GM23248 (cell line): ENCODE results near the gene ASF1B. TPM values are rescaled to one million over a fixed set of nuclear protein-coding genes. Genes with fewer than 3 reads are reported as not detected.

Source experiments
- DNase-seq: peaks from one replicate; pipeline ENCODE4 v3.0.0-alpha.2; 2015
- H2AFZ ChIP-seq: fragments of 200-600 bp; sonication (generic); 2 replicates; pipeline ENCODE4 v1.6.1; 2016; ENCODE audit warnings: antibody characterized with exemption
- H3F3A ChIP-seq: fragments of 200-600 bp; sonication (generic); 2 replicates; pipeline ENCODE4 v1.6.1; 2016; ENCODE audit warnings: mild to moderate bottlenecking, antibody characterized with exemption, mixed run types; ENCODE audit not compliant: insufficient read depth
- H3K27ac ChIP-seq: fragments of 200-600 bp; sonication (generic); 2 replicates; pipeline ENCODE4 v1.5.1; 2016; ENCODE audit warnings: mild to moderate bottlenecking
- H3K27me3 ChIP-seq: fragments of 200-600 bp; sonication (generic); replicated peaks from 2 replicates; pipeline ENCODE4 v1.6.1; 2016; ENCODE audit warnings: mild to moderate bottlenecking; ENCODE audit not compliant: insufficient read depth
- H3K36me3 ChIP-seq: fragments of 200-600 bp; sonication (generic); 2 replicates; pipeline ENCODE4 v1.6.1; 2016; ENCODE audit warnings: low read depth, mild to moderate bottlenecking
- H3K4me1 ChIP-seq: fragments of 200-600 bp; sonication (generic); 2 replicates; pipeline ENCODE4 v1.6.1; 2016; ENCODE audit warnings: mild to moderate bottlenecking; ENCODE audit not compliant: insufficient read depth
- H3K4me2 ChIP-seq: fragments of 200-600 bp; sonication (generic); one replicate; pipeline ENCODE4 v1.6.1; 2016; ENCODE audit warnings: mild to moderate bottlenecking; ENCODE audit not compliant: unreplicated experiment
- H3K4me3 ChIP-seq: fragments of 200-600 bp; sonication (generic); 2 replicates; pipeline ENCODE4 v1.5.1; 2016; ENCODE audit warnings: mild to moderate bottlenecking
- H3K79me2 ChIP-seq: fragments of 200-600 bp; sonication (generic); 2 replicates; pipeline ENCODE4 v1.6.1; 2016; ENCODE audit warnings: mild to moderate bottlenecking; ENCODE audit not compliant: insufficient read depth
- H3K9ac ChIP-seq: fragments of 200-600 bp; sonication (generic); 2 replicates; pipeline ENCODE4 v1.6.1; 2016; ENCODE audit warnings: mild to moderate bottlenecking
- H3K9me2 ChIP-seq: fragments of 200-600 bp; sonication (generic); 2 replicates; pipeline ENCODE4 v1.6.1; 2016; ENCODE audit warnings: mixed run types, mild to moderate bottlenecking, moderate library complexity; ENCODE audit not compliant: insufficient read depth
- H3K9me3 ChIP-seq: fragments of 200-600 bp; sonication (generic); one replicate; pipeline ENCODE4 v1.6.1; 2017; ENCODE audit warnings: low read depth
- H4K20me1 ChIP-seq: fragments of 200-600 bp; sonication (generic); 2 replicates; pipeline ENCODE4 v1.6.0; 2016; ENCODE audit not compliant: insufficient read depth
- EZH2 ChIP-seq: fragments of 200-600 bp; sonication (generic); IDR thresholded peaks from 2 replicates; pipeline ENCODE4 v1.6.1; 2018; ENCODE audit warnings: antibody characterized with exemption, mild to moderate bottlenecking; ENCODE audit not compliant: insufficient read depth, poor library complexity, severe bottlenecking
- EZH2phosphoT487 ChIP-seq: fragments of 200-600 bp; sonication (generic); IDR thresholded peaks from 2 replicates; pipeline ENCODE4 v1.6.1; 2018; ENCODE audit warnings: antibody characterized with exemption, moderate library complexity, mild to moderate bottlenecking, low read depth; ENCODE audit not compliant: insufficient read depth
- WGBS, 2 experiments: methylation state at CpG; one replicate each; pipeline ENCODE4 v1.1.6; 2015 to 2017; ENCODE audit warnings: low lambda C conversion rate in 2 of 2, low coverage in 1 of 2; ENCODE audit errors: missing lambda C conversion rate in 2 of 2; 5-methylcytosine and 5-hydroxymethylcytosine counted together
- in situ Hi-C: fragments of 300-500 bp; cut with MboI; formaldehyde crosslinking; loops from 2 replicates; pipeline ENCODE4 v1.15.0; 2020
- polyA plus RNA-seq: library from polyadenylated mRNA; unstranded; fragments of >200 nt; fragmentation: Nextera tagmentation; extraction: Ambion mirVana; gene quantifications from 2 replicates; pipeline ENCODE4 v1.2.1, GENCODE V29; 2016
- total RNA-seq: library from RNA; depleted of rRNA; stranded (reverse); fragments of >200 nt; shearing (Covaris generic); gene quantifications from 2 replicates; pipeline ENCODE4 v1.2.3, GENCODE V29; 2014

ASF1B gene
- total and polyA plus RNA-seq, 2 experiments from 2014 or later = 11.2 to 19.0 TPM

- H3K36me3 ChIP-seq = no peaks in the 10 kb centered on the region
- H2AFZ ChIP-seq = no peak overlapping the region
- H3F3A ChIP-seq = no peaks in the 10 kb centered on the region
- no peak overlapping the region for H3K27ac ChIP-seq
- no peaks in the 10 kb centered on the region for H3K9me3 ChIP-seq
- no peaks in the 10 kb centered on the region for H3K27me3 ChIP-seq
- no peak overlapping the region for H3K4me3 ChIP-seq
- H3K4me2 ChIP-seq = no peak overlapping the region
- H4K20me1 ChIP-seq = no peaks in the 10 kb centered on the region
- no peak overlapping the region for H3K9ac ChIP-seq
- peaks cover 18% of the 10 kb centered on the region for H3K79me2 ChIP-seq
- TF ChIP-seq EZH2phosphoT487 (no peak), EZH2 (no peak)
- DNase-seq = peak; percentile 47
- WGBS, 2 experiments = 17 to 26% methylated on average over 2 of the region's 2 CpGs
- in situ Hi-C loops = loop anchor here (10.0 kb wide), 1 partner anchor 194 kb away; no protein-coding TSS in a partner anchor
- H3K4me1 ChIP-seq = peaks cover 12% of the 10 kb centered on the region
- H3K9me2 ChIP-seq = no peaks in the 10 kb centered on the region
These were observed 58.0 kb downstream of the ASF1B start for GRCh38 chr19:14078411-14078810.

GRCh38 chr19:14073925-14074838, 62.2 kb downstream of the ASF1B start:
- in situ Hi-C loops = loop anchor here (10.0 kb wide), 1 partner anchor 189 kb away; no protein-coding TSS in a partner anchor
- 1 to 2% methylated on average over 40 to 44 of the region's 44 CpGs for WGBS, 2 experiments
- Histone ChIP-seq H3K9ac (peak overlapping the region; percentile 76), H3K4me1 (peaks cover 6% of the 10 kb centered on the region), H3K9me3 (no peaks in the 10 kb centered on the region), H2AFZ (peak overlapping the region; percentile 97), H3K79me2 (no peaks in the 10 kb centered on the region; the same call in 1 of the 2 replicates), H3K27ac (peak overlapping the region; percentile 40), H3K4me2 (peak overlapping the region; percentile 95), H3K9me2 (no peaks in the 10 kb centered on the region), H3F3A (no peaks in the 10 kb centered on the region), H3K27me3 (no peaks in the 10 kb centered on the region), H3K4me3 (peak overlapping the region; percentile 92), H4K20me1 (no peaks in the 10 kb centered on the region), H3K36me3 (no peaks in the 10 kb centered on the region)
- TF ChIP-seq EZH2 = no peak
- no peak for TF ChIP-seq EZH2phosphoT487
- DNase-seq = peak; percentile 59

- peak overlapping the region; percentile 92 for H3K4me3 ChIP-seq
- no peaks in the 10 kb centered on the region for H3K9me2 ChIP-seq
- H3F3A ChIP-seq = no peaks in the 10 kb centered on the region
- H3K36me3 ChIP-seq = no peaks in the 10 kb centered on the region
- H3K4me2 ChIP-seq = peak overlapping the region; percentile 95
- peaks cover 6% of the 10 kb centered on the region for H3K4me1 ChIP-seq
- in situ Hi-C loops = loop anchor here (10.0 kb wide), 1 partner anchor 189 kb away; no protein-coding TSS in a partner anchor
- no peak for TF ChIP-seq EZH2phosphoT487
- H4K20me1 ChIP-seq = no peaks in the 10 kb centered on the region
- WGBS, 2 experiments = 1% methylated on average over 52 to 56 of the region's 106 CpGs
- H2AFZ ChIP-seq = peak overlapping the region; percentile 97
- no peaks in the 10 kb centered on the region for H3K79me2 ChIP-seq
- peak overlapping the region; percentile 76 for H3K9ac ChIP-seq
- no peaks in the 10 kb centered on the region for H3K27me3 ChIP-seq
- H3K9me3 ChIP-seq = no peaks in the 10 kb centered on the region
- H3K27ac ChIP-seq = peak overlapping the region; percentile 40
- DNase-seq = peak; percentile 92
These were observed 63.0 kb downstream of the ASF1B start for GRCh38 chr19:14073261-14073924.

GRCh38 chr19:14072535-14073260, 63.7 kb downstream of the ASF1B start, which contains the start of gene MISP3:
Gene MISP3 (plus strand): TSS chr19:14072786. CDS start chr19:14073310, 524 bp downstream.
- TF ChIP-seq EZH2phosphoT487 (no peak), EZH2 (no peak)
- Histone ChIP-seq H3K9me2 (no peaks in the 10 kb centered on the region), H3F3A (no peaks in the 10 kb centered on the region), H3K36me3 (no peaks in the 10 kb centered on the region), H3K9ac (peak within 1 kb of the TSS; percentile 76), H3K27ac (peak within 1 kb of the TSS; percentile 40), H3K4me1 (peaks cover 6% of the 10 kb centered on the region), H3K4me2 (peak within 1 kb of the TSS; percentile 95), H3K9me3 (no peaks in the 10 kb centered on the region), H4K20me1 (no peaks in the 10 kb centered on the region), H3K79me2 (no peaks in the 10 kb centered on the region), H3K4me3 (peak within 1 kb of the TSS; percentile 92), H3K27me3 (no peaks in the 10 kb centered on the region), H2AFZ (peak within 1 kb of the TSS; percentile 97)
- 3% methylated on average over 32 to 36 of the region's 51 CpGs for WGBS, 2 experiments
- DNase-seq = peak; percentile 62
- in situ Hi-C loops = loop anchor here (10.0 kb wide), 1 partner anchor 188 kb away; no protein-coding TSS in a partner anchor
